HG03175 (cell line): ENCODE data around the gene CDC5L.
"Not testable (repeated sequence)": the region's sequence is repeated elsewhere in the genome, so short reads cannot be mapped to it uniquely, and the experiment has no call there.

Source experiments
- ATAC-seq: cut with Tn5 transposase; IDR thresholded peaks from one replicate; pipeline ENCODE4 v1.9.1; 2021; ENCODE audit warnings: mild to moderate bottlenecking, moderate library complexity; ENCODE audit not compliant: unreplicated experiment

Gene CDC5L

DNA sequence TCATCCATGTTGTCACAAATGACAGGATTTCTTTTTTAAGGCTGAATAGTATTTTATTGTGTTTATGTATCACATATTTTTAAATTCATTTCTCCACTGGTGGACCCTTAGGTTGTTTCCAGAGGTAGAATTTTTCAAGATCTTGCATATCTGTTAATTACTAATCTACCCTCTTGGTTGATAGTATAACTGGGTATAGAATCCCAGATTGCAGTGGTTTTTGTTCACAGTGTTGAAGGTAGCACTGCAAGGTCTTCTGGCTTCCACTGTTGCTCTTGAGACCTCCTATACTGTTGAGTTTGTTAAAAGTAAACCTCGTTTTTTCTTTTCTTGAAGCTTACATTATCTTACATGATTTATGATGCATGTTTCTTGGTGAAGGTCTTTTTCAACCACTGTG is 22.9 kb downstream of the CDC5L start:
- ATAC-seq, result no peak

DNA sequence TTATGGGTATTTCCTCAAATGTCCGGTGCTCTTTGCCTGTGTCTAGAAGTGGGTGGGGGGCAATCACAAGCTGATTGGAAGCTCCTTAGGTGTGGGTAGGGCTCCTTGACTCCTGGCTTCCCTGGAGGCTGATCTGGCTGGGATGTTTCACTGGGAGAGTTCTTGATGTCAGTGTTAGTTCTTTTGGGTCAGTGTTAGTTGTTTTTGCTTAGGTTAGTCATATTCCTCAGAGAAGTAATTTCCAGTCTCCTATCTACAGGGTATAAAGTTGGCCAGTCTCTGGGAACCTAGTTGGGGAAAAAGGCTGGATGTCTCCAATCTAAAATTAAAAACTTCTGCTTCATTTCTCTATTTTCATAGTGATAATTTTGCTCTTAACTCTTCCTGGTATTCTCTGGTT is 23.6 kb downstream of the CDC5L start:
- no peak for ATAC-seq

DNA sequence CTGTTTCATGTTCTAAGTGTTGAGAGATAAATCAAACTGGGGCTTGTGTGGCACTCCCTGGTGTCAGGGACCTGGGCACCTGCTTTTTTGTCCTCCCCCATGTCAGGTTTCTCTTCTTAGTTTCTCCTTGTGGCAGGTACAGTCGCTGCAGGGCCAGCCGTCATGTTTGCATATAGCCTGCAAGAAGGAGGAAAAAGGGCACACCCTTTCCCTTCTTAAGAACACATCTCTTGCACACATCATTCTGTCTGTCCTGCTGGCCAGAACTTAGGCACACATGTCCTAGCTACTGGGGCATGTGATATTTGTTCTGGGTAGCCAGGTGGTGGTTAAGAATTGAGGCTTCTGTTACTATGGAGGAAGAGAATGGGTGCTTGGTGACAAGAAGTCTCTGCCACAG is 27.9 kb downstream of the CDC5L start:
- ATAC-seq, result no peak

DNA sequence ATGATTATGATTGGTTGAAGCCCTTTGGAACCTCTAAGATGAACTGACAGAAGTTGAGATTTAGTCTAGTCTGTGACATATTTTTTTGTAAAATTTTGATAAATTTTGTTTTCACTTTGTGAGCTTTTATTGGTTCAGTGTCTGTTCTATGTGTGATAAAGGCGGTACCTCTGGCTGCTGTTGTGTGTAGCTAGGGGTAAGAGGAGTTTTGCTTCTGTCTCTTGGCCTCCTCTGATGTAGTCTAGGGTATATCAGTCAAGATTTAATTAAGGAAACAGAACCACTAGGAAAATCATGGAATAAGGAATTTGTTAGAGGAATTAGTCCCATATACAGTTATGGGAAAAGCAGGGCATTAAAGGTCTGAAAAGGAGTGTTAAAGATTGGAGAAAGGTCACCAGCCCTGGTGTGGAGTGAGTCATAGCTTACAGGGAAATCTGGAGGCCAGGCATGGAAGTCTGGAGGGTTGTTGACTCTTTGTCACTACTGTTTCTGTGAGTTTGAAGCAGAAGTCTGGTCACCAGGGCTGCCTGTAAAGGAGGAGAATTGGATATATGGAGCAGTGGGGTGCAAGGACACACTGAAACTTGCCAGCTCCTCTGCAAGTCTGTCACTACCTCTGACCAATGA is 28.5 kb downstream of the CDC5L start:
- ATAC-seq, result no peak

DNA sequence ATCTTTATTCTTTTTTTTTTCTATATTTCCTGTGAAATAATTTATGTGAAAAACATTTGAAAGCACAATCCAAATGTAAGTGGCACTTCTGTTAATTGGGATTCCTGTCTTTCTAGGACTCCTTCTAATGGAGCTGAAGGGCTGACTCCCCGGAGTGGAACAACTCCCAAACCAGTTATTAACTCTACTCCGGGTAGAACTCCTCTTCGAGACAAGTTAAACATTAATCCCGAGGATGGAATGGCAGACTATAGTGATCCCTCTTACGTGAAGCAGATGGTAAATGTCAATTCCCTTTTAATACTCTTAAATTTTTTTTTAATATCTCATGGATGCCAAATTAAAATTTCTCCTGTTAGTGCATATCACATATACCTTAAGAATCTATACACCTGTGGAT is 35.0 kb downstream of the CDC5L start:
- no peak for ATAC-seq

DNA sequence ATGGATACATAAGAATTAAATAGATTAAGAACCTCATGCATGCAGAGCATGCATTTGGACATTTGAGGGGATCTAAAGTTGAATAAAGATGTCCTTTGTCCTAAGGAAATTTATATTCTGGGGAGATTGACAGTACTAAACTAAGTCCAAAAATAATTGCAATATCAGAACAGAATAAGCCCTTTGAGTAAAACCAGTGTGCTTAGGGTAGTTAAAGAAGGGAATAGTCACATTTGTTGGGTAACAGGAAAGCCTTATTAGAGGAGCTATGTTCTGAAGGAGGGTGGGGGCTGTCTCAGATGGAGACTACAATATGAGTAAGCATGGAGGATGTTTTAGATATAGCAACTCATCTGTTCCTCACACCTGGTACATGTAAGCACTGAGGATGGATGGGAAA is 35.8 kb downstream of the CDC5L start:
- ATAC-seq, result no peak

DNA sequence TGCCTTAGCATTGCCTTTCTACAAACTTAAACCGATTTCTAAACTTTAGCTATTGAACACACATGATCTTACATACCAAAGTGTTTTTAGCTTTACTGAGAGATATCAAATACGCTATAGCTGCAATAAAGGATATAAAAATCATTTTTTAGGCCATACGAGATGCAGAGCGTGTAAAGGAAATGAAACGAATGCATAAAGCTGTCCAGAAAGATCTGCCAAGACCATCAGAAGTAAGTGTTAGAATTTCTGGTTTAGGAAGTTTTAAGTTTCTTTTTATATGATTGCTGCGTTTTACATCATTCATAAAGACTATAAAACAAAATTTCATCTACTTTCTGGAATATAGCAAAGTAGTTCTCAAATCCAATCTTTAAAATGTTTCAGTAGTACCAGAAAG is 38.4 kb downstream of the CDC5L start:
- ATAC-seq, result no peak

DNA sequence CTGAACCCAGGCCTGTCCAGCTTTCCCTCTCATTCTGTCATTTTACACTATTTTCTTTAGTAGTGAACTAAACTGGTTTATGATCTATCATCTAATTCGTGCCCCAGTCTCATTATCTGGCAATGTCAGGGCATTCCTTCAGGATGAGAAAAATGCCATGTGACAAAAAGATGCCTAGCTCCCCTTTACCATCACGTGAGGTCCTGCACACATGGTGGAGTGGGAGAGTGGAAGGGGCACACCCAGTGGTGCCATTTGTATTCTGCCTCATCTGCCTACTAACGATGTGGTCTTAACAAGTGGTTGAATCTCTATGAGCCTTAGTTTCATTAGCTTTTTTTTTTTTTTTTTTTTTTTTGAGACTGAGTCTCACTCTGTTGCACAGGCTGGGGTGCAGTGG is 41.2 kb downstream of the CDC5L start:
- no peak for ATAC-seq

DNA sequence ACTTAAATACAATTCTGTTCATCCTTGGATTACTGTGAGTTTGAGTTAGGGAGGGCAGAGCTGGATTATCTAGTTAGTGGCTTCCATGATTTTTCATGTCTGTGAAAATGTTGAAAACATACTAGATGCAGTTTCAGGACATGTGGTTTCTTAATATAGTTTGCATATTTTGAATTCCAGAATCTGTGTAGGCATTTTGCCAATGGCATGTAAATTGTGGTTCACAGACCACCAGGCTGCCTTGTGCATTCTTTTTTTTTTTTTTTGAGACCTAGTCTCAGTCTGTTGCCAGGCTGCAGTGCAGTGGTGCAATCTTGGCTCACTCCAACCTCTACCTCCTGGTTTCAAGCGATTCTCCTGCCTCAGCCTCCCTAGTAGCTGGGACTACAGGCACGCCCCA is 42.8 kb downstream of the CDC5L start:
- no peak for ATAC-seq

DNA sequence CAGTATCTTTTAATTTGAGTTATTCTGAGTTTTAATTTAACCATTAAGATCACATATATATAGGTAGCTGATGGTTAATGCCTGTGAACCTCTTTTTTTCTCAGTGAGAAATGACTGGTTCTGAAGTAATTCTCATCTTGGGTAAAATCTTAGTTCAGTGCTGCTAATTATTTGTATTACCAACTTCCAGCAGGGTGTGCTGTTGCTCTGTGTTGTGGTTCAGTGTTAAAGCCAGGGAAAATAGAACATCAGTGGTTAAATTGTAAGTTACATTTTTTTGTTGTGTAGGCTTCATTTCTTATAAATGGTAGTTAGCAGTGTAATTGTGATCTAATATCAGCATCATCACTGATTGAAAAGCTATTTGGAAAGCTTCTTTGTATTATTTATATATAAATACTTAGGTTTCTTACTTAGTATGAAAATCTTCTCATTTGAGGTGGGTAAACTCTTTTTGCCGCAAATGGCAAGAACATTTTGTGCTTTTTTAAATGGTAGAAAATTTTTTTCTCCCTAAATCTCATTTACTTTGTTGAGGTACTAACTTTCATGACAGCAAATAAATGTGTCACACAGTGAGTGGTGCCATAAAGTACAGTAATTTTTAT is 43.7 kb downstream of the CDC5L start:
- no peak for ATAC-seq

DNA sequence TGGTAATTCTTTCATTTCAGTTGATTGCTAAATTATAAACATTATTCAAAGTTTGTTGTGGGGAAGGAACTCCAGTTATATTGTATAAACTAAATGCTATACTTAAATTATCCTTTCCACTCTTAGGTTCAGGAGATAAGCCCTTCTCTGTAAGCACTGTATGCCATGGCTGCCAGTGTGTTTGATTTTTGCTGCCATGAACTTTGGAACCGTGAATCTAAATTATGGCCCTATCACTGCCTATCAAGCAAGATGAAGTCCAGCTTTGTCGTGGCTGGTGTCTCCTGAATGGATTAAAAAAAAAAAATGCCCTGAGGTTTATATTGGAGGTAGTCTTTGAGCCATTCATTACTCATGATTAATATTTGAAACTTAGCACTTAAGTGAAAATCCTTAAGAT is 44.7 kb downstream of the CDC5L start:
- ATAC-seq, result no peak

DNA sequence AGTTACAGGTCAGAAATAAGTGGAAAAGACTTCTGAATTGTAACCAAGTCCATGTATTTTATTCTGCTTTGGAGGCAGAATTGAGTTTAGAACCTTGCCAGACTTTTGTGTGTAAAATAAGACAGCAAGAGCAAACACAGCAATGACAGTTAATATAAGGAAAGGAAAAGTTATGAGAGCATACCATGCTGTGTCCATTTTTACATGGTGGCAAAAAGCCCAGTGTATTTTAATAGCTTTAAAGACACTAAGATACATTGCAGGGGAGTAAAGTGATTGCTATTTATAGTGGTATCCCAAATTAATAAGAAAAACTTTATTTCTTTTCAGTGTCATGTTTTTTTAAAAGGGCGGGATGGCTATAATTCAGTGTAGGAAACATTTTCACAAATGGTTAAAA is 45.2 kb downstream of the CDC5L start:
- no peak for ATAC-seq

DNA sequence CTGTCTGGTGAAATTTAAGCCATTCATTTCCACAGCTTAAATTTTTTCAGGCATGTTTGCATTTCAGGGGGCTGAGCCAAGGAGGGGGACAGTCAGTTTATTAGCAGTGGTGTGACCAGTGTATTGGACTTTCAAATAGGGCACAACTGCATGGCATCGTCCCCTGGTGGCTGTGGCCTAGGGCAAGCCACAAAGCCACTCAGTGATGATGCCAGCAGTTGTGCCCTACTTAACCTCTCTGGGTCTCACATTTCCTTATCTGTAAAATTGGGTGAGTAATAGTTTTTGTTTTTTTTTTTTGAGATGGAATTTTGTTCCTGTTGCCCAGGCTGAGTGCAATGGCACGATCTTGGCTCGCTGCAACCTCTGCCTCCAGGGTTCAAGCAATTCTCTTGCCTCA is 48.0 kb downstream of the CDC5L start:
- ATAC-seq, result no peak

DNA sequence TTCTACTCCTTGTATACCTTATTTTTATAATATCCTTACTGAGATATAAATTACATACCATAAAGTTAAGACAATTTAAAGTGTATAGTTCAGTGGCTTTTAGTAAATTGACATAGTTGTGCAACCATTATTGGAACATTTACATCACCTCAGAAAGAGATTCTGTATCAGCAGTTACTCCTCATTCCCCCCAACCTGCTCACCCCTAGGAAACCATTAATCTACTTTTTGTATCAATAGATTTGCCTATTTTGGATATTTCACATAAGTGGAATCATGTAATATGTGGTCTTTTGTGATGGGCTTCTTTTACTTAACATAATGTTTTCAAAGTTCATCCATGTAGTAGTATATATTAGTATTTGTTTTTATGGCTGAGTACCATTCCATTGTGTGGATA is 51.3 kb downstream of the CDC5L start:
- no peak for ATAC-seq

DNA sequence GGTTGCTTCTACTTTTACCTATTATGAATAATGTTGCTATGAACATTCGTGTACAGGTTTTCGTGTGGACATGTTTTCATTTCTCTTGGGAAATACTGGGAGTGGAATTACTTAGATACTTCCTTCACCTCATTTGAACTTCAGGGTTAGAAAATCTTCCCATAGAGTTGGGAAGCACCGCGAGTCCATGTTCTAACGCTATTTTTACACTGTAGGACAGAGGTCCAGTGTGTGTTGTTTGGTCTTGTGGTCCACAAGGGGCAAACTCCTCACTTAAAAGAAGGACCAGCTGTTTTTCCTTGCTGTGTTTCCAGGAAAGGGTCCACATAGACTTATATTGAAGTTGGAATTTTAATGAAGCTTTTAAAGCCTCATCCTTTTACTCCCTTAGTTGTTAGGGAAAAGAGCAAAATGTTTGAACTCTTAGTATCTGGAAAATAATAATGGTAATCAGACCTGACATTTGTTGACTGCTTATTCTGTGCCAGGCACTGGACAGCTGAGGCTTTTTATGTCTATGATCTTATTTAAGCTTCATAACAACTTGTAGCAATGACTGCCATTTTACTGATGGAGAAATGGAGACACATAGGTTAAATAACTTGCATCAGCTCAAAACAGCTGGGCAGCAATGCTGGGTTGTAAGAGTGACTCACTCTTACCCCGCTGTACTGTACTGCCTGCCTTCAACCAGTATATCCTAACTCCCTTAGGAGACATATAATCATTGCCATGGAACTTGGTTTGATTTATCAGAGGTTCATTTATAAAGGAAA is 52.0 kb downstream of the CDC5L start:
- ATAC-seq, result no peak

DNA sequence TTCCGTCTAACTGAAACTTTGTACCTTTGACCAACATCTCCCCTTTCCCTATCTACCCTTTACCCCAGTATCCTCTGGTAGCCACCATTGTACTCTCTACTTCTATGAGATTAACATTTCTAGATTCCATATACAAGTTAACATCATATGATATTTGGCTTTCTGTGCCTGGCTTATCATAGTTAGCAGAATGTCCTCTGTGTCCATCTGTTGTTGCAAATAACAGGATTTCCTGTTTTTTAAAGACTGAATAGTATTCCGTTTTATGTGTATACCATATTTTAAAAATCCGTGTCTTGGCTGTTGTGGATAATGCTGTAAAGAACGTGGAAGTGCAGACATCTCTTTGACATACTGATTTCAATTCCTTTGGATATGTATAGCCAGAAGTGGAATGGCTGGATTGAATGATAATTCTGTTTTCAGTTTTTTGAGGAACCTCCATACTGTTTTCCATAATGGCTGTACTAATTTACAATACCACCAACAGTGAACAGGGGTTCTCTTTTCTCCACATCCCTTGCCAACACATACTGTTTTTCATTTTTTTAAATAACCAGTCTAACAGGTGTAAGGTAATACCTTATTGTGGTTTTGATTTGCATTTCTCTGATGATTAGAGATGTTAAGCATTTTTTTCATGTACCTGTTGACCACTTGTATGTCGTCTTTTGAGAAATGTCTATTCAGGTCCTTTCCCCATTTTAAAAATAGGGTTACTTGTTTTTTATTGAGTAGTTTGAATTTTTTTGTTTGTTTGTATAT is 53.8 kb downstream of the CDC5L start:
- no peak for ATAC-seq

DNA sequence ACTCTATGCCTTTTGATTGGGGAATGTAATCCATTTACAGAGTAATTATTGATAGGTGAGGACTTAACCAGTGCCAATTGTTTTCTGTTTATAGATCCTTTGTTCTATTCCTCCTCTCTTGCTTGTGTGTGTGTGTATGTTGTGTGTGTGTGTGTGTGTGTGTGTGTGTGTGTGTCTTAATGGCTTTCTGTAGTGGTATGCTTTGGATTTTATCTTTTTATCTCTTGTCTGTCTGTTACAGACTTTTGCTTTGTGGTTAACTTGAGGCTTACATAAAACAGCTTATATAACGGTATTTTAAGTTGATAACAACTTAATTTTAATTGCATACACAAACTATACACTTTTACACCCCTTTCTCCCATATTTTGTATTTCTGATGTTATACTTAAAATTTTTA is 54.7 kb downstream of the CDC5L start:
- no peak for ATAC-seq

DNA sequence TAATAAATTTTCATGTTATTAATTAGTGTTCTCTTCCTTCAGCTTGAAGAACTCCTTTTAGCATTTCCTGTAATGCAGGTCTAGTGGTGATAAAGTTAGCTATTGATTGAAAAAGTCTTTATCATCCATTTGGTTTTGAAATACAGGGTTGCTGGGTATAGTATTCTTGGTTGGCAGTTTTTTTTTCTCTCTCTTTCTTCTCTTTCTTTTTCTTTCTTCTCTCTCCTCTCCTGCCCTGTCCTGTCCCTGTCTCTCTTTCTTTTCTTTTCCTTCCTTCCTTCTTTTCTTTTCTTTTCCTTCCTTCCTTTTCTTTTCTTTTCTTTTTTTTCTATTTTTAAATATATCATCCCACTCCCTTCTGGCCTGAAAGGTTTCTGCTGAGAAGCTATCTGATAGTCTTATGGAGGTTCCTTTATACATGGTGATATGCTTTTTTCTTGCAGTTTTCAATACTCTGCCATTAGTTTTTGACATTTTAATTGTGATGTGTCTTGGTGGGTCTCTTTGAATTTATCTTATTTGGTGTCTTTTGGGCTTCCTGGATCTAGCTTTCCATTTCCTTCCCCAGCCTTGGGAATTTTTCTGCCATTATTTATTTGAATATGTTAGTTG is 55.4 kb downstream of the CDC5L start:
- ATAC-seq, result no peak

DNA sequence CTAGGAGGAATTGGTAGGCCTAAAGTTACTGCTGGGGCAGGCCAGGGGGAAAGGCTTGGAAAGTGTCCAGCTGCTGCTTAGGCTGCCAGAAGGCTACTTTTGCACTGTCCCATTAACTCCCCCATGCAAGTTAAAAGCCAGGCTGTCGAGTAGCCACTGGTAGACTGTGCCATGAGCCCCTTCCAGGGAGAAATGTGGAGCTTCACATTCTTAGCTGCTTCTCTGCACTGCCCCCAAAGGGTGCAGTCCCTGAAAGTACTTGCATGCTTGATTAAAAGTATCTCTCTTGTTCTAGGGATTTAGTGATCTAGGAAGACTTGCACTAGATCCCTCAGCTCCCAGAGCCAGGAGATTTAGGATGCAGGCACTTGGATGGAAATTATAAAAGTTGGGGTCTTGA is 57.3 kb downstream of the CDC5L start:
- no peak for ATAC-seq

DNA sequence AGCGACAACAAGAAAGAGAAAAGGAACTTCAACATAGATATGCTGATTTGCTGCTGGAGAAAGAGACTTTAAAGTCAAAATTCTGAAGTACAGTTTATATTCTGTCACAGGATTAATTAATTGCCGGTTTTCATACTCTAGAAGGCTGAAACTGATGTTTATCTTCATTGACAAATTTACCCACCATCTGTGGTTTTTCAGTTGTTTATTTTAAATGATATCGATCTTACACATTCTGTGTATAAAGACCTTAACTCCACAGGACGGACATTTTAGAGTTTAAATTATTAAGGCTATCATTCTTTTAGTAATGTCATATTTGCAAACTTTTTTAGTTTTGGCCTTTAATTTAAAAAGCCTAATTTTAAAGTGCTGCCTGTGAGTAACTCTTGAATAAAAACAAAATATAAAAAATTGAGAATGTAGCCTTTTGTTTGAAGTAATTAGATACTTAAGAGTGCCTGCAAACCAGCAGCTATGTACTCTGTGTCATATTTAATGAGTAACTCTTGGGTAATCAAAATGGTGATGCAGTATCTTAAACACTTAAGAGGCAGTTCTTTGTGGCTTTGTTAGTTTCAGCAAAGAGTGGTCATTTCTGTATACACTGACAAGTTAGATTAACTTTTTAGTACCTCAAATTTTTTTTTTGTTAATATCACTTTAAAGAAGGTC is 59.3 kb downstream of the CDC5L start:
- no peak for ATAC-seq

DNA sequence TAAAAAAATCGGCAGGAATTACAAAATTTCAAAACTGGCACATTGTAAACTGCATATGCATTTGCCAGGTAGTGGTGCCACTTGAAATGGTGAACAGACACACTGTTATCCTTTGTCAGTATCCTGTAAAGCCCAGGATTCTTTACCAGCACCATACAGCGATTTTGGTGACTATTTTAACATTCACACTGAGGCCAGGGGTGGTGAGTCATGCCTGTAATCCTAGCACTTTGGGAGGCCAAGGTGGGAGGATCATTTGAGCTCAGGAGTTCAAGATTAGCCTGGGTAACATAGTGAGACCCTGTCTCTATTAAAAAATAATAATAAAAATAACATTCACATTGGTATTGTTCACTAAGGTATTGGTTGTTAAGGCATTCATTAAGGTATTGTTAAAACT is 61.7 kb downstream of the CDC5L start:
- not testable (repeated sequence) for ATAC-seq
